GM21423 (cell line): ENCODE results near the gene ZDHHC3.
"Not testable (repeated sequence)": the region's sequence is repeated elsewhere in the genome, so short reads cannot be mapped to it uniquely, and the experiment has no call there.

Source experiments
- ATAC-seq: cut with Tn5 transposase; IDR thresholded peaks from one replicate; pipeline ENCODE4 v1.9.1; 2021; ENCODE audit warnings: mild to moderate bottlenecking, moderate library complexity; ENCODE audit not compliant: unreplicated experiment

The ZDHHC3 gene

DNA sequence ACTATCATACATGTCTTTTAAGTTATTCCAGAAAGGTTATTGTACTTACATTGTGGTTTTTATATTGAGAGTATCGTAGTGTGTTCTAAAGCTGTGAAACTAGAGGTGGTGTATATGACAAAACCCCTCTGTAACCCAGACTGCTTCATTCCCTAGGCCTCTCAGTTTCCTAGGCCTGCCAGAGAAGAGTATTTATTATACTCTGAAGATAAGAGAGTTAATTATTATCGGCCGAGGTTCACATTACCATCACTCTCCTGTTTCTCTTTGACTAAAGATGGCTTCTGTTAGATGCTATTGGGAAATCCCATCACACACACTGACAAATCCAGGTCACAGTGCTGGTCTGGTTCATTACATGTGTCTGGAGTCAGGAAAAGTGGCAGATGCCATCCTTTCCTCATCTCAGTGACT, 20.6 kb upstream of the ZDHHC3 start:
- no peak for ATAC-seq

DNA sequence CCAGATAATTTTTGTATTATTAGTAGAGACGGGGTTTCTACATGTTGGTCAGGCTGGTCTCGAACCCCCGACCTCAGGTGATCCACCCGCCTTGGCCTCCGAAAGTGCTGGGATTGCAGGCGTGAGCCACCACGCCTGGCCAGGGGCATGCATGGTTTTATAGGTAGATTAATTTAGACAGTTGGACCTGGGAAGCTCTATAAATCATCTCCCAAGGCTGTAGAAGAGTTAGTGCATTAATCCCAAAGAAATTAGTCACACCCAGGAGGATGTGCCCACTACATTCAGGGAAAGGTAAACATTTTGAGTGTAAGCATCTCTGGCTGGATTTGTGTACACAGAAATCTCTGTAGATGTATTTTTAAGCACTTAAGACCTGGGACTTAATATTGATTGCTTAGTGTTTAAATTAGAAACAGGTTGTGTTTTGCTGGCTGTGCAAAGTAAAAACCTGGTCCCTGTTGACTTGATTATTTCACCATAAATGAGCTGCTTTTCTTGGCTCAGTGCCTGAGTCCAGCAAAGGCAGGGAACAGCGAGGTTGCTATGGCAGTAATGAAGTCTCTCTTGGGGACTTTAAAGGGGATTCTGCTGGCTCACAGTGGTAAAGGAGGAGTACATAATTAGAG, 19.3 kb upstream of the ZDHHC3 start:
- ATAC-seq = no peak

DNA sequence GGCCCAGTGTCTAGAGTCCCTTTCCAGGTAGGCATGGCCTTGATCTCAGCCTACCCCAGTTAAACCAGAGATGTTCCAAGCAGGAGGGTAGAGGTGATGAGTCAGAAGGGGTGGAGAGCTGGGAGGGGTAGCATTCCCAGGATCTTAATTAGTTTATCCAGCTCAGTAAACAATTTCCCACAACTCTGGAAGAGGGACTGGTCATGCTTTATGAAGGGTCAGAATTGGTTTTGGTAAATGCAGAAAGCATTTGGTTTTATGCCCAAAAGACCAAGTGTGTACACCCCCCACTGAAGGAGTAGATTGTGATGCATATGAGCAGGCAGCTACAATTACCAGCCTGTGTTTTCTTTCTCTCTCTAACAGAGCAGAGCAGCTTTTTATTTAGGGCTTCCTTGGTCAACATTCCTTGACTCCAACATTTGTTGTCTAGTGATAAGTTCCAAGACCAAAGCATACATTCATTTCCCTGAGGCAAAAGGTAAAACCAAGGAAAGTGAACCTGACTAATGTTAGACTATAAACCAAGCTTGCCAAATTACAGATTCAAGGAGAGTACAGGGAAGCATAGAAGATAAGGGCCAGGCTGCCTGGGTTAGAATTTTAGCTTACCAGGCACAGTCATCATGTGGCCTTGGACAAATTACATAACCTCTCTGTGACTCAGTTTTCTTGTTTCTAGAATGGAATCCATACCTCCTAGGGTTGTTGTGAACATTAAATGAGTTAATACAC, 17.7 kb upstream of the ZDHHC3 start:
- ATAC-seq = no peak

DNA sequence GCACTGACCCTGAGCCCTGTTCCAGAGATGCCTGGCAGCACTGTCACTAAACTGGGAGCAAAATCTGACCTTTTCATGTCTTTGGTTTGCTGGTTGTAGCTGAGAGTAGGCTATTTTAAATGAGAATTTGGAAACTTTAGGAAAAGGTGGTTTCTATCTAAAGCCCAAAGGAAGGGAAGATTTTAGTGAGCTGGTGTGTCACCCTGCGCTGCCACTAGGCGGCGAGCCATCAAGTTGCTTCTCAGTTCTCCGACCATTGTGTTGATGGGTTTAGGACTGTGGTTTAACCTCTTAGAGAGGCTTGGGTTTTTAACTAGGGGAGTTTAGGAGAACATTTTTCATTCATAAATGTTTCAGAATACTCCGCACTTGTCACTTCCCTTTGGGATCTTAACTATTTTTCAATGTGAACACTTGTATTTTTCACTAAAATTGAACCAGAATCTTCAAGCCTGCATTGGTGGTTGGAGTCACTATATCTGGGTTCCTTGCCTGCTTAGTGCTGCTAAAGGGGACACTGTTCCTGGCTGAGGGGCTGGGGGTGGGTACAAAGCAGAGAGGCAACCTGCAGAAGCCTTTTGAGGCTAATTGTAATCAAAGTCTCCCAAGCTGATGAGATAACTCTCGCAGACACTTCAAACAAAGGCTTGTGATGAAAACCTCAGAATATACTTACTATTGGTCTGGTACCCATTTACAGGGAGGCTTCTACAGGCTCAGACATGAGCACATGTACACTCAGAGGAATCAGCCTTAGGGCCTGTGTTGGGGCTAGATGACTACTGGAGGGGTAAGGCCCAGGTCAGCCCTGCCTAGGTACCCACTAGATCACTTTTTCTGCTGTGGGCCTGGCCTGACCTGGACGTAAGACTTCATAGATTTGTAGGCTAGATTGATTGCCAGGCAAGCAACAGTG, 16.8 kb upstream of the ZDHHC3 start:
- ATAC-seq = no peak

DNA sequence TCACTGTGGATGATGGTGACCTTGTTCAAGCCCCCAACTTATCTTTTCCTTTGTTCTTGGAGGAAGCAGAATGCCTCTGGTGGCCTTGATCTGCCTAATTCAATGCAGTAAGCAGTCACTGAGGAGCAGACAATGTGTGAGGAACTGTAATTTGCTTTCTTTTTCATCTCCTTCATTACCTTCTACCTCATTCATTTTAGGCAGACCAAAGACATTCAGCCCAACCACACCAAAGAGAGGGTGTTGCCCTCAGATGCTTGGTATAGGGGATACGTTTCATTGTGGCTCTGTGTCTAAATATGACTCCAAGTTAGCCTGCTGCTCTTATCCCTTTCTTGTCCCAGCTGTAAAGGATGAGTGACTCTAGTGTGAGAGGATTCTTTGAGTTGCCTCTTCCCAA, 15.4 kb upstream of the ZDHHC3 start:
- ATAC-seq = no peak

DNA sequence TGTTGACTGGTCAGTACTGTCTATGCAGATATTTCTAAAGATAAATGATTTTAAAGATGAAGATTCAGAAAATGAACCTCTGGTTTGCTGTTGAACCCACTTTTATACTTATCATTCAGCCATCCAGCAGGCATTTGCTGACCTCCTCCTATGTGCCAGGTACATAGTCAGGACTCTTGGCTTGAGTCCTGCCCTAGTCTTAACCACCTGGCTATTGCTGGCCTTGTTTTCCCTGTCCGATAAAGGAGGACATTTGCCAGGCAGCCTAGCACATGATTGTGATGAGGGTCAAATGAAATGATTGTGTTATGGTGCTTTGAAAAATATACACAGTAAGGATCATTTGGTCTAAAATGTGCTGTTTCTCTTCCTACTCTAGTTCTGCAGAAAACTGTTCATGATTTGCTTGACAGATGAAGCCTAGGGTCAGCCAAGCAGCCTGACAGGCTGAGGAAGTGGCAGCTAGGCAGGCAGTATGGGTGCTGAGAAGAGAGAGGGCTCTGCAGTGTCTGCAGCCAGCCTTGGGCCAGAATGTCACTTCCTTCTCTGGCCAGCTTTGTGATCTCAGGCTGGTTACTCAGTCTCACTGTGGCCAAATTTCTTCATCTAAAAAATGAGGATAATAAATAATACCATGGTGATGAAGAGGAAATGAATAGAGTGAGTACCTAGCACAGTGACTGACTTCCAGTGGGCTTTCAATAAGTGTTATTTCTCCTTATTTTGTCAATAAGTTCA, 13.8 kb upstream of the ZDHHC3 start:
- no peak for ATAC-seq

- ATAC-seq = no peak
These were observed 13.2 kb upstream of the ZDHHC3 start for GRCh38 chr3:44989141-44989540.

- no peak for ATAC-seq
These were observed 12.1 kb upstream of the ZDHHC3 start for GRCh38 chr3:44988073-44988472.

DNA sequence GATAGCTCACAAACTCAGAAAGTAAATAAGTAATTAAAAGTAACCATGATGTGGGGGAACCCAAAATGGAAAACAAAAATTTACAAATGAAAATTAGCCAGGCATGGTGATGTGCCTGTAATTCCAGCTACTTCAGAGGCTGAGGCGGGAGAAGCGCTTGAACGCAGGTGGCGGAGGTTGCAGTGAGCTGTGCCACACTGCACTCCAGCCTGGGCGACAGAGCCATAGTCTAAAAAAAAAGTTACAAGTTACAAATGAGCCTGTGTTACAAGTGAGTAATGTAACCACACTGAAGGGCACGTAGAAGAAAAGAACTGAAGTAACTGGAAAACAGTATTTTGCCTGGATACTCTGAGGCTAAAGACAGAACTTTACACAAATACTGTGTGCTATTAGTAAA, 11.4 kb upstream of the ZDHHC3 start:
- ATAC-seq = no peak

DNA sequence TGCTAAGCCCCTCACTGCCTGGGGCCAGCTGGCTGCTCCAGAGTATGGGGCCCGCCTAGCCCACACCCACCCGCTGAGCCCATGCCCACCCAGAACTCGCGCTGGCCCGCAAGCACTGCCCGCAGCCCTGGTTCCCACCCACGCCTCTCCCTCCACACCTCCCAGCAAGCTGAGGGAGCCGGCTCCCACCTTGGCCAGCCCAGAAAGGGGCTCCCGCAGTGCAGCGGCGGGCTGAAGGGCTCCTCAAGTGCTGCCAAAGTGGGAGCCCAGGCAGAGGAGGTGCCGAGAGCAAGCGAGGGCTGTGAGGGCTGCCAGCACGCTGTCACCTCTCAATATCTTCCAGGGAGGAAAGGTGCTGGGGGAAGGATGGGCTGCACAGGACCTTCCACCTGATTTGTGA, 10.4 kb upstream of the ZDHHC3 start:
- ATAC-seq = not testable (repeated sequence)

DNA sequence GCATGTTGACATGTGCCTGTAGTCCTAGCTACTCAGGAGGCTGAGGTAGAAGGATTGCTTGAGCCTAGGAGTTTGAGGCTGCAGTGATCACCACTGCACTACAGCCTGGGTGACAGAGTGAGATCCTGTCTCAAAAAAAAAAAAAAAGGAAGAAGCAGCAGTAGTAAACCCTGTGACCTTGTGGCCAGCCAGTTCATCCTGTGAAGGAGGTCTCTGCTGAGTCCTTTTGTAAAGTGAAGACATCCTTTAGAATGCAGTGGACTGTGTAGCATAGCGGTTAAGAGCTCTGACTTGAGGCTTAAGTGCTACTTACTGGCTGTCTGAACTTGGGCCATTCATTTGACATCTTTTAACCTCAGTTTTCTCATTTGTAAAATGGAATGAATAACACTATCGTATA, 8.4 kb upstream of the ZDHHC3 start:
- ATAC-seq = peak; percentile 56

- ATAC-seq = no peak
These were observed 7.5 kb upstream of the ZDHHC3 start for GRCh38 chr3:44983484-44983941.

GRCh38 chr3:44982817-44983216, 6.8 kb upstream of the ZDHHC3 start:
- ATAC-seq = no peak

DNA sequence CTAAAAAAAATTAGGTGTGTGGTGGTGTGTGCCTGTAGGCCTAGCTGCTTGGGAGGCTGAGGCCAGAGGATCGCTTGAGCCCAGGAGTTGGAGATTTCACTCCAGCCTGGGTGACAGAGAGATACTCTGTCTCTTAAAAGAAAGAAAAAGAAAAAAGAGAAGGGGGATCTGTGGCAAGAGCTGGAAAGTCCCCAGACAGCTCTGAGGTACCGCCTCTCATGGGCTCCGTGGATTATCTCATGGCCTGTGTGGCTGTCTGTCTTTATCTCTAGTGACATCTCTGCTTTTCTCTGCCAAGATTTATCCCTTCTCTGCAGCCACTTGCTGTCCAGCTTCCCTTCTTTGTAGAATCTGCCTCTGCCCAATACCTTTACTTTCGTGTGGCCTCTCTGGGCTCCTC, 5.8 kb upstream of the ZDHHC3 start:
- ATAC-seq = no peak

DNA sequence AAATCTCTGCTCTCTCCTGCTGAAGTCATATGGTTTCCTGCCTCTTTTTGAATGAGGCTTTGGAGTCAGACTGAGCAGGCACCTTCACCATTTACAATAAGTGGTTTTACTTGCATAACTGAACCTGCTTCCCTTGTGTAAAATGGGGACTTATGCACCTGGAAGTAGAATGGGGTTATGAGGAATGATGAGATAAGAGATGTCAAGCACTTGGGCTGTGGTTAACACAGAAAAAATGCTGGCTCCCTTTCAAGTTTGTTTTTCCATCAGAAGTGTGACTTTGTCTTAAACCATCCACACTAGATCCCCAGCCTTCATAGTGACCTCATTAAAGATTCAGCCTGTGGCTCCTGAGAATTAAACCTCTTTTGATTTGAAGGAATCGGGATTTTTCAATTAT, 5.2 kb upstream of the ZDHHC3 start:
- ATAC-seq = no peak

- no peak for ATAC-seq
These were observed 1.6 kb downstream of the ZDHHC3 start for GRCh38 chr3:44974416-44974815.

GRCh38 chr3:44970926-44971490, 5.0 kb downstream of the ZDHHC3 start:
- no peak for ATAC-seq

DNA sequence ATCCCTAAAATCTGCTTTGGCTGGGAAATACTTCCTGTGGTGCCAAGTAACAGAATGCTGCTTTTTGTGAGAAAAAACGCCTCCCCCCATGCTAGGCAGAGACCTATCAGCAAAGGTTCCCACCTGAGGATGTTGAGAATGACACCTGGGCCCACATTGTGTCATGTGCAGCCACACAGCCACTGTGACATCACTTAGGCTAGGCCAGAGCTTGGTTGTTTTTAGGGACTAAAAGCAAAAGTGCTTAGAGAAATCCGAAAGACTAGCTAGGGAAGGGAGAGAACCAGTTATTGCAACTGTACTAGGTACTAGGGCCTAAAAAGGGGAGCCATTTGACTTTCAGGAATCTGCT, 6.2 kb downstream of the ZDHHC3 start:
- ATAC-seq = no peak

- ATAC-seq = no peak
These were observed 6.7 kb downstream of the ZDHHC3 start for GRCh38 chr3:44969154-44969827.

- no peak for ATAC-seq
These were observed 7.5 kb downstream of the ZDHHC3 start for GRCh38 chr3:44968447-44968858.
